HUES6 (cell line): Measurements from ENCODE around the gene CPNE4.

Experiments used
- H3K27ac ChIP-seq: 2 replicates; pipeline ENCODE4 v1.7.0; 2013; ENCODE audit warnings: low read depth, mild to moderate bottlenecking, low read length, inconsistent platforms
- H3K27me3 ChIP-seq: 2 replicates; pipeline ENCODE4 v1.6.1; 2013; ENCODE audit warnings: low read length; ENCODE audit not compliant: control insufficient read depth, insufficient read depth
- H3K36me3 ChIP-seq: 2 replicates; pipeline ENCODE4 v1.6.1; 2013; ENCODE audit warnings: low read length; ENCODE audit not compliant: control insufficient read depth, insufficient read depth
- H3K4me1 ChIP-seq: 2 replicates; pipeline ENCODE4 v1.6.1; 2013; ENCODE audit warnings: low read length; ENCODE audit not compliant: control insufficient read depth, insufficient read depth
- H3K4me3 ChIP-seq: 2 replicates; pipeline ENCODE4 v1.5.1; 2013; ENCODE audit warnings: low read depth, low read length
- H3K9ac ChIP-seq: one replicate; pipeline ENCODE4 v1.6.1; 2013; ENCODE audit warnings: mild to moderate bottlenecking, low read length
- H3K9me3 ChIP-seq: 2 replicates; pipeline ENCODE4 v1.6.1; 2013; ENCODE audit warnings: low read depth, low read length; ENCODE audit not compliant: control insufficient read depth, insufficient read depth

CPNE4 gene

GRCh38 chr3:131605916-131606315 is 428.9 kb downstream of the CPNE4 start:
- Histone ChIP-seq H3K9ac (no peak overlapping the region), H3K27me3 (no peaks in the 10 kb centered on the region), H3K4me1 (no peaks in the 10 kb centered on the region; the same call in 1 of the 2 replicates), H3K36me3 (no peaks in the 10 kb centered on the region), H3K27ac (no peak overlapping the region), H3K4me3 (no peak overlapping the region), H3K9me3 (no peaks in the 10 kb centered on the region)

DNA sequence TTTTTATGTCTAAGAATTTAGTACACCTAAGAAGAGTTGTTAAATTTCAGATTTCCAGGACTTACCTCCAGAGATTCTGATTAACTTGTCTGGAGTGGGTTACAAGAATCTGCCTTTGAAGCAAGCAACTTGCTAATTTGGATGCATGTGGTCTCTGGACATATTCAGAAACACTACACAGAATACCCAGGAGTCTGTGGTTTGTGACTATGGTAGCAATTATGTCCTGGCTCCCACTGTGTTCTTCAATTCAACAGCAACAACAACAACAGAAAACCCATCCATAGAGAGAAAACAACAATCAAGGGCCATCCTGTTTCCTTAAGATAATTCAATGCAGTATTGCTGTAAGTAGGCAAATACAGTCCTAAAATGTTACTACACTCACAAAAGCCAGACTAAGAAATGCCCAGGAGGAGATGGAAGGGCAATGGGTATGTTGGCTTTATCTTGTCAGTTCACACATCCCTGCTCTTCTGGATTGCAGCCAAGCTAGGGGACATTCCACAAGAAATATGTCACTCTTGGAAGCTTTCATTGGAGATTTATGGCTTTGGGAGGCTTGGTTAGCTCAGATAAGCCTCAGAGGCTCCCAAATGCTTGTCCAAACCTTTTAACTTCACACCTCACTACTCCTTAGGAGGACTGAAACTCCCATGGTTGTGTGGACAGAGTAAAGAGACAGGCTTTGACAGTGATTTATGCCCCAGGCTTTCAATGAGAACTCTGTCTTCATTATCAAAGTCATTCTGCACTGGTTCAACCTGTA is 432.6 kb downstream of the CPNE4 start:
- H3K4me1 ChIP-seq = no peaks in the 10 kb centered on the region; the same call in 1 of the 2 replicates
- H3K9me3 ChIP-seq = no peaks in the 10 kb centered on the region
- H3K27ac ChIP-seq = no peak overlapping the region
- H3K9ac ChIP-seq = no peak overlapping the region
- H3K4me3 ChIP-seq = no peak overlapping the region
- no peaks in the 10 kb centered on the region for H3K27me3 ChIP-seq
- H3K36me3 ChIP-seq = no peaks in the 10 kb centered on the region

DNA sequence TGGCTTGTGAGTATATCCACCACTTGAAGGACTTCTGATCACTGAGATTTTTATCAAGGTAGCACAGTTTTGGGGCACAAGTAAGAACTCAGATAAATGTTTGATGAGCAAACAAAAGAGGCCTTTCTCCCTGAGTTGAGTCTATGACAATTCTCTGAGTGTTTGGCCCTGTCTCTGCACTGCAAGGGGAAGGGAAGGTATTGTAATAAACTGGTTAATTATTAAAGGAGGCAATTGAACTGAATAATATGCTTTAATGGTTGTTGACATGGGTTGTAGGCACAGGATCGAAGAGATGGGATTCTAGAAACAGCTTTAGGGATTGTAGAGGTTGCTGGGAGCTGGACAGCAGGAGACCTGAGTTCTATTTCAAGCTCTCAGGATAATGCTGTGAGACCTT is 437.0 kb downstream of the CPNE4 start:
- H3K9ac ChIP-seq = no peak overlapping the region
- H3K9me3 ChIP-seq = no peaks in the 10 kb centered on the region
- no peak overlapping the region for H3K4me3 ChIP-seq
- H3K27ac ChIP-seq = no peak overlapping the region
- no peaks in the 10 kb centered on the region for H3K27me3 ChIP-seq
- H3K4me1 ChIP-seq = no peaks in the 10 kb centered on the region; the same call in 1 of the 2 replicates
- no peaks in the 10 kb centered on the region for H3K36me3 ChIP-seq

DNA sequence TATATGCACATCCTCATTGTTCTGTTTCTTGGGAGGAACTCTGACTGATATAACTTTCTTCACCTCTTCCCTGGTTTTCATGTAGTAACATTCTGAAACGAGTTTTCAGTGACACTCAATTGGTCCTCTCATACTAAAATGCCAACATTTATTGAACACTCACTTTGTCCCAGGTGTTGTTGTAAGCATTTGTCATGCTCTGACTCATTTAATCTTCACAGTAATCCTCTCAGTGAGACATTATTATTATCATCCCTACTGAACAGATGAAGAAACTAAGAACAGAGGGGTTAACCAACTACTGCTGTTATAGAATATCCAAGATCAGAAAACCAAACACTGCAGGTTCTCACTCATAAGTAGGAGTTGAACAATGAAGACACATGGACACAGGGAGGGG is 437.9 kb downstream of the CPNE4 start:
- Histone ChIP-seq H3K4me3 (no peak overlapping the region), H3K9me3 (no peaks in the 10 kb centered on the region), H3K27ac (no peak overlapping the region), H3K9ac (no peak overlapping the region), H3K4me1 (no peaks in the 10 kb centered on the region), H3K36me3 (no peaks in the 10 kb centered on the region), H3K27me3 (no peaks in the 10 kb centered on the region)

GRCh38 chr3:131591394-131592014 is 443.3 kb downstream of the CPNE4 start:
- Histone ChIP-seq H3K36me3 (no peaks in the 10 kb centered on the region), H3K27me3 (no peaks in the 10 kb centered on the region), H3K4me1 (no peaks in the 10 kb centered on the region), H3K9ac (no peak overlapping the region), H3K4me3 (no peak overlapping the region), H3K9me3 (no peaks in the 10 kb centered on the region), H3K27ac (no peak overlapping the region)

GRCh38 chr3:131586277-131586676 is 448.5 kb downstream of the CPNE4 start:
- H3K9me3 ChIP-seq = no peaks in the 10 kb centered on the region
- no peaks in the 10 kb centered on the region for H3K27me3 ChIP-seq
- H3K36me3 ChIP-seq = no peaks in the 10 kb centered on the region
- H3K27ac ChIP-seq = no peak overlapping the region
- H3K9ac ChIP-seq = no peak overlapping the region
- H3K4me1 ChIP-seq = no peaks in the 10 kb centered on the region
- H3K4me3 ChIP-seq = no peak overlapping the region

DNA sequence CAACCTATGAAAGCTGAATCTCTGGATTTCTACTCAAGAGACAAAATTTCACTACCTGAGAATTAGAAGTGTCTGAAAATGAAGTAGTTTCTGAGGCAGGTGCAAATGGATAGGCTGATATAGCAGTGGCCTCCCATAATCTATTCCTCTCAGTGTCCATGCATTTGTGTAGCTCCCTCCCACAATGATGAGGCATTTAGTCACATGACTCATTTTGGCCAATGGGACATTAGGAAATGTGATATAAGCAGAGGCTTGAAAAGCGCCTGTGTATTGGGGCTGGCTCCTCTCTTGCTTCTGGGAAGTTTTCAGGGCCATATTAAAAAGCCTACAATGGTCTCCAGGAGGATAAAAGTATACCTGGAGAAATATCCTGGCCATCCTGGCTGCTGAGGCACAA is 452.4 kb downstream of the CPNE4 start:
- no peaks in the 10 kb centered on the region for H3K36me3 ChIP-seq
- no peak overlapping the region for H3K27ac ChIP-seq
- H3K27me3 ChIP-seq = no peaks in the 10 kb centered on the region
- H3K9ac ChIP-seq = no peak overlapping the region
- no peaks in the 10 kb centered on the region for H3K4me1 ChIP-seq
- no peaks in the 10 kb centered on the region for H3K9me3 ChIP-seq
- H3K4me3 ChIP-seq = no peak overlapping the region

DNA sequence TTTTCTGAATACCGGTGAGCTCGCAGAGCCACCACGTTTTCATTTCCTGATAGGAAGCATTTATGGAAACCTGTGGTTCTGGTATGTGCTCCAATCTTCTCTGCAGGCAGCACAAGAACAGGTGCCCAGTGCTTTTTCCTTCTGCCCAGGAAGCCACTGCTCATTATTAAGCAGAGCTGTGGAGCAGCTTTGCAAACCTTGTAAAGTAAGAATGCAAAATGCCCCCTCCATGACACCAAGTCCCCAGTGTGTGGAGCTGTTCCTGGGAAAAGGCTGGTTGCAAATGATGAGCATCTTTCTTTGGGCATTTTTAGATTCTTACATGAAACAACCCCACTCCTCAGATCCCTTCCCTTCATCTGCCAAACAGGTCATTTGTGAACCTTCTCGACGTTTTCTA is 466.4 kb downstream of the CPNE4 start:
- Histone ChIP-seq H3K9ac (no peak overlapping the region), H3K27me3 (no peaks in the 10 kb centered on the region), H3K4me3 (no peak overlapping the region), H3K4me1 (no peaks in the 10 kb centered on the region; the same call in 1 of the 2 replicates), H3K36me3 (no peaks in the 10 kb centered on the region), H3K27ac (no peak overlapping the region), H3K9me3 (no peaks in the 10 kb centered on the region)

GRCh38 chr3:131564812-131565211 is 470.0 kb downstream of the CPNE4 start:
- Histone ChIP-seq H3K27ac (no peak overlapping the region), H3K4me3 (no peak overlapping the region), H3K9me3 (no peaks in the 10 kb centered on the region), H3K9ac (no peak overlapping the region), H3K4me1 (peaks cover 6% of the 10 kb centered on the region; the same call in 1 of the 2 replicates), H3K36me3 (no peaks in the 10 kb centered on the region), H3K27me3 (no peaks in the 10 kb centered on the region)

DNA sequence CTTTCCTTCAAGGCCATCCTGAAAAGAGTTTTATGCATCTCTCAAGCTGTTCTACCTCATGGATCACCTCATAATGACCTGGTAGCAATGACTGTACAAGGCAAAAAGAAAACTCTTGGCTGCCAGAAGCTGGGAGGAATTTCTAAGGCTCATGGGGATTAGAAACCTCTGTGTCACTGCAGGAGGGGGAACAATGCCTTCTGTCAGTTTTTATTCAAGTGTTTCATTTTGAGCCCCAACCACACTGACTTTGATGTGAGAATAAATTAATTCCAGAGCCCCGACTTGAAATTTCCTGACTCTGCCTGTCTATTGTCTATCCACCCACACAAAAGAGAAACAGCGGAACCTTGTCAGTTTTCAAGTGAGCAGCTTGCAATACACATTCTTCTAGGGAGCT is 473.3 kb downstream of the CPNE4 start:
- Histone ChIP-seq H3K4me1 (peaks cover 6% of the 10 kb centered on the region; the same call in 1 of the 2 replicates), H3K4me3 (no peak overlapping the region), H3K36me3 (no peaks in the 10 kb centered on the region), H3K27ac (no peak overlapping the region), H3K9me3 (no peaks in the 10 kb centered on the region), H3K27me3 (no peaks in the 10 kb centered on the region), H3K9ac (no peak overlapping the region)

DNA sequence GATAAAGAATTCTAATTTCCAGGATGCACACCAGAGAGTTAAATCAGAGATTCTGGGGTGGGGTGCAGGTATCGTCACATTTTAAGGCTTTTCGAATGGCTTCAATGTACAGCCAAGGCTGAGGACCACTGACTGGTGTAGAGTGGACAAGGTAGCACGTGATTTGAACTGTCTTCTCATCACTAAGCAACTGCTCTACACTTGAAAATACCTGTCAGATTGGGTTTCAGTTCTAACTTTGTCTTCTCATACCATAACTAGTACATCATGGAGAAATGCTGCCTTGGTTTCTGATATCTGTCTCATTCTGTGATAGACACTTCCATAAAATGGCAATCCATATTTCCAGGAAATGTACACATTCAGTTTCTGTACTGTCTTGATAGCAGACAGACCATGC is 474.0 kb downstream of the CPNE4 start:
- peaks cover 6% of the 10 kb centered on the region; the same call in 1 of the 2 replicates for H3K4me1 ChIP-seq
- no peak overlapping the region for H3K4me3 ChIP-seq
- H3K9ac ChIP-seq = no peak overlapping the region
- H3K36me3 ChIP-seq = no peaks in the 10 kb centered on the region
- no peaks in the 10 kb centered on the region for H3K9me3 ChIP-seq
- H3K27ac ChIP-seq = no peak overlapping the region
- H3K27me3 ChIP-seq = no peaks in the 10 kb centered on the region
